SU-DHL-6 (cell line): ENCODE data around the gene PLEK2.

Experiments
- H2AFZ ChIP-seq: fragments of 200-600 bp; sonication (generic); 2 replicates; pipeline ENCODE4 v1.6.1; 2014; ENCODE audit warnings: low read depth, mild to moderate bottlenecking, moderate library complexity, mixed read lengths, antibody characterized with exemption, low read length; ENCODE audit not compliant: severe bottlenecking
- H3F3A ChIP-seq: fragments of 200-600 bp; shearing (Covaris generic); 2 replicates; pipeline ENCODE4 v1.6.0; 2016; ENCODE audit warnings: antibody characterized with exemption, mild to moderate bottlenecking; ENCODE audit not compliant: insufficient read depth
- H3K27ac ChIP-seq: fragments of 200-600 bp; sonication (generic); 2 replicates; pipeline ENCODE4 v1.5.1; 2016; ENCODE audit warnings: low read depth, mild to moderate bottlenecking, low read length, moderate library complexity, mixed read lengths
- H3K27me3 ChIP-seq: fragments of 200-600 bp; sonication (generic), shearing (Covaris generic); 2 replicates; pipeline ENCODE4 v1.6.0; 2014; ENCODE audit warnings: mild to moderate bottlenecking, low read length
- H3K36me3 ChIP-seq: fragments of 200-600 bp; sonication (generic); 2 replicates; pipeline ENCODE4 v1.6.1; 2014; ENCODE audit warnings: mild to moderate bottlenecking, low read length, mixed read lengths
- H3K4me2 ChIP-seq: fragments of 300-600, 200-600 bp; shearing (Covaris generic), sonication (generic); 2 replicates; pipeline ENCODE4 v1.6.0; 2014; ENCODE audit warnings: low read length, low read depth, mild to moderate bottlenecking; ENCODE audit not compliant: poor library complexity, severe bottlenecking
- H3K4me3 ChIP-seq: fragments of 200-600 bp; sonication (generic); 2 replicates; pipeline ENCODE4 v1.5.1; 2014; ENCODE audit warnings: antibody characterized with exemption, low read length, mild to moderate bottlenecking, mixed read lengths; ENCODE audit not compliant: insufficient read depth, poor library complexity, severe bottlenecking
- H3K79me2 ChIP-seq: fragments of 200-600 bp; sonication (generic); 2 replicates; pipeline ENCODE4 v1.6.1; 2014; ENCODE audit warnings: mild to moderate bottlenecking, low read length, moderate library complexity; ENCODE audit not compliant: insufficient read depth
- H3K9ac ChIP-seq: fragments of 200-600 bp; sonication (generic); 2 replicates; pipeline ENCODE4 v1.7.0; 2014; ENCODE audit warnings: mild to moderate bottlenecking, low read length
- H3K9me2 ChIP-seq: fragments of 200-600 bp; sonication (generic); replicated peaks from 2 replicates; pipeline ENCODE4 v1.6.1; 2014; ENCODE audit warnings: low read length; ENCODE audit not compliant: insufficient read depth
- H3K9me3 ChIP-seq: fragments of 200-600 bp; sonication (generic); 2 replicates; pipeline ENCODE4 v1.6.1; 2014; ENCODE audit warnings: low read length, mixed read lengths; ENCODE audit not compliant: insufficient read depth
- H4K20me1 ChIP-seq: fragments of 200-600 bp; sonication (generic); 2 replicates; pipeline ENCODE4 v1.6.1; 2014; ENCODE audit warnings: low read depth, mild to moderate bottlenecking, antibody characterized with exemption, low read length, moderate library complexity, mixed read lengths
- CTCF ChIP-seq: fragments of 200-600 bp; sonication (generic); IDR thresholded peaks from one replicate; pipeline ENCODE4 v1.5.1; 2017; ENCODE audit warnings: antibody characterized with exemption, mild to moderate bottlenecking, low read length, moderate library complexity; ENCODE audit not compliant: insufficient read depth, poor library complexity, severe bottlenecking
- EZH2phosphoT487 ChIP-seq: fragments of 200-600 bp; sonication (generic), shearing (Covaris generic); conservative IDR thresholded peaks from 2 replicates; pipeline ENCODE4 v1.6.1; 2018; ENCODE audit warnings: mild to moderate bottlenecking, antibody characterized with exemption, low read length, moderate library complexity, mixed read lengths

The PLEK2 gene

GRCh38 chr14:67444395-67444794 lies 32.4 kb upstream of the PLEK2 start:
- H3K9me2 ChIP-seq = no peaks in the 10 kb centered on the region
- H3K79me2 ChIP-seq = no peaks in the 10 kb centered on the region
- H3K27ac ChIP-seq = no peak overlapping the region
- H3K4me2 ChIP-seq = no peak overlapping the region
- no peaks in the 10 kb centered on the region for H4K20me1 ChIP-seq
- no peaks in the 10 kb centered on the region for H3F3A ChIP-seq
- no peaks in the 10 kb centered on the region for H3K27me3 ChIP-seq
- no peak overlapping the region for H2AFZ ChIP-seq
- H3K4me3 ChIP-seq = no peak overlapping the region
- H3K9me3 ChIP-seq = no peaks in the 10 kb centered on the region
- no peaks in the 10 kb centered on the region for H3K36me3 ChIP-seq
- no peak overlapping the region for H3K9ac ChIP-seq
- TF ChIP-seq CTCF (no peak), EZH2phosphoT487 (no peak)

- Histone ChIP-seq H3K9me2 (no peaks in the 10 kb centered on the region), H3K27me3 (no peaks in the 10 kb centered on the region), H3K9me3 (no peaks in the 10 kb centered on the region), H3F3A (no peaks in the 10 kb centered on the region), H3K4me2 (no peak overlapping the region), H3K79me2 (no peaks in the 10 kb centered on the region), H3K9ac (no peak overlapping the region), H3K4me3 (no peak overlapping the region), H2AFZ (no peak overlapping the region), H3K27ac (no peak overlapping the region), H4K20me1 (no peaks in the 10 kb centered on the region), H3K36me3 (no peaks in the 10 kb centered on the region)
- TF ChIP-seq CTCF (no peak), EZH2phosphoT487 (no peak)
Observed at GRCh38 chr14:67442139-67442906, 30.4 kb upstream of the PLEK2 start.

GRCh38 chr14:67441672-67442071 lies 29.7 kb upstream of the PLEK2 start:
- H3K36me3 ChIP-seq = no peaks in the 10 kb centered on the region
- no peaks in the 10 kb centered on the region for H3K9me2 ChIP-seq
- H4K20me1 ChIP-seq = no peaks in the 10 kb centered on the region
- no peak overlapping the region for H3K4me2 ChIP-seq
- TF ChIP-seq CTCF (no peak), EZH2phosphoT487 (no peak)
- H3F3A ChIP-seq = no peaks in the 10 kb centered on the region
- no peak overlapping the region for H3K27ac ChIP-seq
- no peak overlapping the region for H3K9ac ChIP-seq
- no peaks in the 10 kb centered on the region for H3K79me2 ChIP-seq
- H3K27me3 ChIP-seq = no peaks in the 10 kb centered on the region
- H2AFZ ChIP-seq = no peak overlapping the region
- no peak overlapping the region for H3K4me3 ChIP-seq
- no peaks in the 10 kb centered on the region for H3K9me3 ChIP-seq
